ENCODE data around the gene TPCN2.

Gene TPCN2

DNA sequence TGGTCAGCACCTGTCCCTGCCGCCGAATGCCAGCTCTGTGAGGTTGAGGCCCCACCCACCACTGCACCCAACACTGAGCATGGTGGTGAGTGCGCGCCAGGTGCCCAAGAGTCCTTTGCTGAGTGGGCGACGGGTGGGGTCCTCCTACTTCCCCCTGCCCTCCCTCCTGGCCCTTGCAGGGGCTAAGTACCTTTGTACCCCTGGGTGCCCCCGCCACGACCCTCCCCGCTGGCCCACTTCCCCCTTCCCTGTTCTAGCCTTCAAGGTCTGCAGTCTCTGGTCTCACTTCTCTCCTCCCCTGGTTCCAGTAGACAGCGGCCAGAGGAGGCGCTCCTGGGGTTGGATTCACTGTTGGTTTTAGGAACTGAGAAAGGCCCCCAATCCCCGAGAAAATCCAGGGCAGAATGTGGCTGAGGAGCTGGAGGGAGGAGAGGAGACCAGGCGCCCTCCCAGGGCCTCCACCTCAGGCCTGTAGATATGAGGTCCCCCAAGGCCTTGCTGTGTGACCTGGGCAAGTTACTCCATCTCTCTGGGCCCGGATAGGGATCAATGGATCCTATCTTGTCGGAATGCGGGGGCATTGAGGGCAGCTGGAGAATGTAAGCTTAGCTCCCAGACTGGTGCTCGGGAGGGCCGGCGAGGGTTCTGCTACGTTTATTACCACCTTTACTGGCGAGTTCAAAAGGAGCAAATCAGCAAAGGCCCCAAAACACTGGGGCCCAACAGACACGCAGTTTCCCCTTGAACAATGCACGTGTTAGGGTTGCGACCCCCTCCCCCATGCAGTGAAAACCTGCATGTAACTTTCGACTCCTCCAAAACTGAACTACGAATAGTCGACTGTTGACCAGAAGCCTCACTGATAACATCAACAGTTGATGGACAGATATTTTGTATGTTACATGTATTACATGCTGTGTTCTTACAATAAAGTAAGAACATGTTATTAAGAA lies 75.1 kb downstream of the TPCN2 start:
- Histone ChIP-seq H3K9me3 (ENCODE audit: control insufficient read depth, low read length) (peaks cover 10% of the 10 kb centered on the region), H3K4me3 (ENCODE audit: extremely low read depth, insufficient read depth, low read length, poor library complexity, severe bottlenecking) (no peak overlapping the region), H3K4me1 (ENCODE audit: control insufficient read depth, insufficient read depth, low read length, poor library complexity, severe bottlenecking) (peaks cover 28% of the 10 kb centered on the region), H3K36me3 (ENCODE audit: control insufficient read depth, insufficient read depth, low read length) (no peaks in the 10 kb centered on the region), H3K27ac (ENCODE audit: low read depth, low read length, severe bottlenecking) (peak overlapping the region; percentile 94)
- WGBS, 2 experiments (ENCODE audit: insufficient coverage in 2 of 2), result 69 to 71% methylated on average over 19 to 20 of the region's 27 CpGs

DNA sequence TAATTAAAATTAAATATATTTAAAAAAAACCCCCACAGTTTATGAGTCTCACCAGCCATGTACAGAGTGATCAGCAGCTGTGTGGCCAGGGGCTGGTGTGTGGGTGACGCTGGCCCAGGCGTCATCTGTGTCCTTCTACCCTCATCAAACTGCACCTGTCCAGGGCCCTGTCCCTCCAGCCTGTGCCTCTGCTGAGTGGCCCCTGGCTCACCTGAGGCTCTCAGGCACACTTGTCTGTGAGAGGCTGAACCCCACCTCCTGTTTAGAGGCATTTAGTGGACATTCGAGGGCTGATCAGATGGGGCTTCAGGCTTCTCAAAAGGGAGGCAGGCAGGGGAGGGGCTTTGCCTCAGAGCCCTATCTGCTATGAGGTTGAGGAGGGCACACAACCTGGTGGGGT lies 77.1 kb downstream of the TPCN2 start:
- WGBS, 2 experiments (ENCODE audit: insufficient coverage in 2 of 2), result 90% methylated on average over 1 to 3 of the region's 3 CpGs
- H3K27ac ChIP-seq (ENCODE audit: low read depth, low read length, severe bottlenecking), result no peak overlapping the region
- H3K4me1 ChIP-seq (ENCODE audit: control insufficient read depth, insufficient read depth, low read length, poor library complexity, severe bottlenecking), result peaks cover 31% of the 10 kb centered on the region
- peaks cover 4% of the 10 kb centered on the region for H3K9me3 ChIP-seq (ENCODE audit: control insufficient read depth, low read length)
- H3K4me3 ChIP-seq (ENCODE audit: extremely low read depth, insufficient read depth, low read length, poor library complexity, severe bottlenecking), result no peak overlapping the region
- H3K36me3 ChIP-seq (ENCODE audit: control insufficient read depth, insufficient read depth, low read length), result no peaks in the 10 kb centered on the region

DNA sequence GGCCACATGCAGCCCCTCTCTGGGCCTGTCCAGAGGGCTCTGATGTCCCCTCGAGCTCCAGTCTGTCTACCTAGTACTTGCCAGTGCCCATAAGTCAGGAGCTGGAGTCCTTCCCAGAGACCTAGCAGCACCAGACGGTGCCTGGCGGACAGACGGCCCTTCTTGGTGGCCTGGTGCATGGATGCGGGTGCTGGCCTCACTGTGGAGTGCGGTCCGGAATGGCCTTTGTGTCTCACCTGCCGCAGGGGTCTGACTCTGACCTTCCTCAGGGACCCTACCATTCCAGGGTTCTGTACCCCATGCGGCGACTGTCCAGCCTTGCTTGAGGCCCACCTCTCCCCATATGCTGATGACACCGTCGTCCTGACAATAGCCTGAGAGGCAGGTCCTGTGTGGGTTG lies 77.6 kb downstream of the TPCN2 start:
- no peak overlapping the region for H3K27ac ChIP-seq (ENCODE audit: low read depth, low read length, severe bottlenecking)
- no peak overlapping the region for H3K4me3 ChIP-seq (ENCODE audit: extremely low read depth, insufficient read depth, low read length, poor library complexity, severe bottlenecking)
- WGBS, 2 experiments (ENCODE audit: insufficient coverage in 2 of 2), result 92 to 99% methylated on average over 10 to 12 of the region's 12 CpGs
- peaks cover 35% of the 10 kb centered on the region for H3K4me1 ChIP-seq (ENCODE audit: control insufficient read depth, insufficient read depth, low read length, poor library complexity, severe bottlenecking)
- H3K36me3 ChIP-seq (ENCODE audit: control insufficient read depth, insufficient read depth, low read length), result no peaks in the 10 kb centered on the region
- peaks cover 4% of the 10 kb centered on the region for H3K9me3 ChIP-seq (ENCODE audit: control insufficient read depth, low read length)

DNA sequence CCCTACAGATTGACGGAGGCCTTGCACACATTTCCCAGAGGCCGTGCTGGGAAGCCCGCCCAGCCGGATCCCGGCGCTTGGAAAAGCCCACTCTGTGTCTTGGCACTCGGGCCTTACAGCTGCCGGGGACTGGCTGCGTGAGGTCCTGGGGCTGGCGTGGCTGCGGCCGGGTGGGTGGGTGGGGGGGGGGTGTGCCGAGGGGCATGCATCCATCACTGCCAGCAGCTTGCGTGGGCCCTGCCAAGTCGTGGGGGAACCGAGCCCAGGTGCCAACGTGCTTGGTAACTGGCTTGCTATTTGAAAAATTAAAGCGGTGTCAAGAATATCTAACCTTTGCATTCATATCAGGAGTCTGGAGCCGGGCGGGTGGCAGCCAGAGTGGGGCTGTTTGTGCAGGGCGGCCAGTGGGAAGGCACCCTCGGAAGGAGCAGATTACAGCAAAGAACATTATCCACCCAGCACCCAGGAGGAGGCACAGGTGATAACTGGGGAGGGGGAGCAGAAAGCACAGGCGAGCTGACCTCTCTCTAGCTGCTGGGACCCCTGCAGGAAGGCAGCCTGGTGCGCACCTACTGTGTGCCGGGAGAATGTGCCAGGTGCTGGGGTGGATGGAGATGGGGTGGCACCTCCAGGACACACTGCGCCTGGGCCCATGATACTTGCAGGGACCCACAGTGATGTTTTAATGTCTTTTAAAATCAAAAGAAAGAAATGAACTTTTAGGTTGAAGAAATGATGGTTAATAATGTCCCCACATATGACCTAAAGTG lies 78.5 kb downstream of the TPCN2 start:
- Histone ChIP-seq H3K36me3 (ENCODE audit: control insufficient read depth, insufficient read depth, low read length) (no peaks in the 10 kb centered on the region), H3K4me3 (ENCODE audit: extremely low read depth, insufficient read depth, low read length, poor library complexity, severe bottlenecking) (no peak overlapping the region), H3K9me3 (ENCODE audit: control insufficient read depth, low read length) (peaks cover 4% of the 10 kb centered on the region), H3K27ac (ENCODE audit: low read depth, low read length, severe bottlenecking) (no peak overlapping the region), H3K4me1 (ENCODE audit: control insufficient read depth, insufficient read depth, low read length, poor library complexity, severe bottlenecking) (peaks cover 27% of the 10 kb centered on the region)
- 86 to 94% methylated on average over 5 to 15 of the region's 26 CpGs for WGBS, 2 experiments (ENCODE audit: insufficient coverage in 2 of 2)

DNA sequence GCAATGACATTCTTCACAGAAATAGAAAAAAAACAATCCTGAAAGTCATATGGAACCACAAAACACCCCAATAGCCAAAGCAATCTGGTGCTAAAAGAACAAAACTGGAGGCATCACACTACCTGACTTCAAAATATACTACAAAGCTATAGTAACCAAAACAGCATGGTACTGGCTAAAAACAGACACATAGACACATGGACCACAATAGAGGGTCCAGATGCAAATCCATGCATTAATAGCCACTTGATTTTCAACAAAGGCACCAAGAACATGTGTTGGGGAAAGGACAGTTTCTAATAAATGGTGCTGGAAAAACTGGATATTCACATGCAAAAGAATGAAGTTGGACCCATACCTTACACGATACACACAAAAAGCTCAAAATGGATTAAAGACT lies 79.2 kb downstream of the TPCN2 start:
- Histone ChIP-seq H3K4me3 (ENCODE audit: extremely low read depth, insufficient read depth, low read length, poor library complexity, severe bottlenecking) (no peak overlapping the region), H3K27ac (ENCODE audit: low read depth, low read length, severe bottlenecking) (no peak overlapping the region), H3K36me3 (ENCODE audit: control insufficient read depth, insufficient read depth, low read length) (no peaks in the 10 kb centered on the region), H3K9me3 (ENCODE audit: control insufficient read depth, low read length) (peaks cover 10% of the 10 kb centered on the region), H3K4me1 (ENCODE audit: control insufficient read depth, insufficient read depth, low read length, poor library complexity, severe bottlenecking) (peaks cover 22% of the 10 kb centered on the region)
- WGBS, 2 experiments (ENCODE audit: insufficient coverage in 2 of 2), result no CpG with 5 or more reads among the region's 1 CpG

DNA sequence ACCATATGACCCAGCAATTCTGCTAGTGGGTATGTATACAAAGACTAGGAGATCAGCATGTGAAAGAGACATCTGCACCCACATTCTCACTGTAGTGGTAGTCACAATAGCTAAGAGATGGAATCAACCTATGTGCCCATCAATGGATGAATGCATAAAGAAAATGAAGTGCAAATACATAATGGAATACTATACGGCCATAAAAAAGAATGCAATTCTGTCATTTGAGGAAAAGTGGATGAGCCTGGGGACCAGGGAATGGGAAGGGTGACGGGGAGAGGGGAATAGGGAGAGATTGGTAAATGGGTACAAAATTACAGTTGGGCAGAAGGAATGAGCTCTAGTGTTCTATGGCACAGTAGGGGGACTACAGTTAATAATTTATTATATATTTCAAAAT lies 80.3 kb downstream of the TPCN2 start:
- Histone ChIP-seq H3K36me3 (ENCODE audit: control insufficient read depth, insufficient read depth, low read length) (no peaks in the 10 kb centered on the region), H3K4me1 (ENCODE audit: control insufficient read depth, insufficient read depth, low read length, poor library complexity, severe bottlenecking) (peaks cover 11% of the 10 kb centered on the region), H3K9me3 (ENCODE audit: control insufficient read depth, low read length) (peaks cover 19% of the 10 kb centered on the region), H3K4me3 (ENCODE audit: extremely low read depth, insufficient read depth, low read length, poor library complexity, severe bottlenecking) (no peak overlapping the region), H3K27ac (ENCODE audit: low read depth, low read length, severe bottlenecking) (no peak overlapping the region)
- WGBS, 2 experiments (ENCODE audit: insufficient coverage in 2 of 2), result 83 to 100% methylated on average over 1 to 2 of the region's 2 CpGs

DNA sequence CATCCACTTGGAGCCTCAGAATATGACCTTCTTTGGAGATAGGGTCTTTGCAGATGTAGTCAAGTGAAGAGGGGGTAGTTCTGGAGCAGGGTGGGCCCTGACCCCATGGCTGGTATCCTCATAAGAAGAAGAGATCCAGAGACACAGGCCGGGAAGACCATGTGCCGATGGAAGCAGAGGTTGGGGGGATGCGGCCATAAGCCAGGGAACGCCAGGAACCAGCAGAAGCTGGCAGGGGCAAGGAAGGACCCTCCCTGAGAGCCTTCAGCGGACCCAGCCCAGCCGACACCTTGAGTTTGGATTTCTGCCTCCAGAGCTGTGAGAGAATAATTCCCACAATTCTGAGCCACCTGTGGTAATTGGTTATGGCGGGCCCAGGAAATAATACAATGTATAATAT lies 80.9 kb downstream of the TPCN2 start:
- no peak overlapping the region for H3K27ac ChIP-seq (ENCODE audit: low read depth, low read length, severe bottlenecking)
- WGBS, 2 experiments (ENCODE audit: insufficient coverage in 2 of 2), result 97 to 100% methylated on average over 6 of the region's 7 CpGs
- H3K9me3 ChIP-seq (ENCODE audit: control insufficient read depth, low read length), result peaks cover 19% of the 10 kb centered on the region
- no peak overlapping the region for H3K4me3 ChIP-seq (ENCODE audit: extremely low read depth, insufficient read depth, low read length, poor library complexity, severe bottlenecking)
- peaks cover 7% of the 10 kb centered on the region for H3K4me1 ChIP-seq (ENCODE audit: control insufficient read depth, insufficient read depth, low read length, poor library complexity, severe bottlenecking)
- H3K36me3 ChIP-seq (ENCODE audit: control insufficient read depth, insufficient read depth, low read length), result no peaks in the 10 kb centered on the region

DNA sequence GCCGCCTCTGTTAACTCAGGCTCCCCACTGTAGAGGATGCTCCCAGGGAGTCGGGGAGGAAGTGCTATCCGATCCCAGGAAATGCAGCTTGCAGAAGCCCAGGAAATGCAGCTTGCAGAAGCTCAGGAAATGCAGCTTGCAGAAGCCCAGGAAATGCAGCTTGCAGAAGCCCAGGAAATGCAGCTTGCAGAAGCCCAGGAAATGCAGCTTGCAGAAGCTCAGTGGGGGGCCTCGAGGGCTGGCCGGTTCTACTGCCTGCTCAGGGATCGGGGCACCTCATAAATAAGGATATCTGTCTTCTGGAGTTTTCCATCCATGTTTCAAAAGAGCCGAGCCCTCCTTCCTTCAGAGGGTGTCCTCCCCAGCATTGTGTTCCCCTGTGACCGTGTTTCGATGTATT lies 81.9 kb downstream of the TPCN2 start:
- H3K4me1 ChIP-seq (ENCODE audit: control insufficient read depth, insufficient read depth, low read length, poor library complexity, severe bottlenecking), result peaks cover 7% of the 10 kb centered on the region
- 70 to 76% methylated on average over 8 to 9 of the region's 9 CpGs for WGBS, 2 experiments (ENCODE audit: insufficient coverage in 2 of 2)
- no peak overlapping the region for H3K4me3 ChIP-seq (ENCODE audit: extremely low read depth, insufficient read depth, low read length, poor library complexity, severe bottlenecking)
- no peaks in the 10 kb centered on the region for H3K36me3 ChIP-seq (ENCODE audit: control insufficient read depth, insufficient read depth, low read length)
- peaks cover 19% of the 10 kb centered on the region for H3K9me3 ChIP-seq (ENCODE audit: control insufficient read depth, low read length)
- no peak overlapping the region for H3K27ac ChIP-seq (ENCODE audit: low read depth, low read length, severe bottlenecking)

DNA sequence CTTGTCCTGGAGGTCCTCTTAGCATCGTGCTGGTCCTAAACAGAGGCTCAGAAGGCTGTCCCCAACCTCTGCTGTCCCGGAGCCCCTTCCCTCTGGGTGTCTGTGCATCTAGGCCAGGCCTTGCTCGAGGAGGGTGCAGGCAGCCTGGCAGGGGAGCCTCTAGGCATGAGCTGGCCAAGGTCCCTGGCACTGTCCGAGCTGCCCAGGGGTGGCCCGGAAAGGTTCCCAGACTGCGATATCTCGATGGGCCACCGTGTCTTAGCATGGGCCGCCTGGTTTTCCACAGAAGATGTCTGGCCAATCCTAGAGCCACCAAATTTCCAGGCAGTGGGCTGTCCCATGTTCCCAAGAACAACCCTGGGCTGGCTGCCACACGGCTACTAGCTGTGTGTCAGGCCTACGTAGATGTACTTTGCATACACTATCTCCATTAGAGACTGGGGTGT lies 82.4 kb downstream of the TPCN2 start:
- 87 to 88% methylated on average over 9 to 10 of the region's 11 CpGs for WGBS, 2 experiments (ENCODE audit: insufficient coverage in 2 of 2)
- Histone ChIP-seq H3K4me3 (ENCODE audit: extremely low read depth, insufficient read depth, low read length, poor library complexity, severe bottlenecking) (no peak overlapping the region), H3K36me3 (ENCODE audit: control insufficient read depth, insufficient read depth, low read length) (no peaks in the 10 kb centered on the region), H3K4me1 (ENCODE audit: control insufficient read depth, insufficient read depth, low read length, poor library complexity, severe bottlenecking) (peaks cover 7% of the 10 kb centered on the region), H3K27ac (ENCODE audit: low read depth, low read length, severe bottlenecking) (no peak overlapping the region), H3K9me3 (ENCODE audit: control insufficient read depth, low read length) (peaks cover 19% of the 10 kb centered on the region)

DNA sequence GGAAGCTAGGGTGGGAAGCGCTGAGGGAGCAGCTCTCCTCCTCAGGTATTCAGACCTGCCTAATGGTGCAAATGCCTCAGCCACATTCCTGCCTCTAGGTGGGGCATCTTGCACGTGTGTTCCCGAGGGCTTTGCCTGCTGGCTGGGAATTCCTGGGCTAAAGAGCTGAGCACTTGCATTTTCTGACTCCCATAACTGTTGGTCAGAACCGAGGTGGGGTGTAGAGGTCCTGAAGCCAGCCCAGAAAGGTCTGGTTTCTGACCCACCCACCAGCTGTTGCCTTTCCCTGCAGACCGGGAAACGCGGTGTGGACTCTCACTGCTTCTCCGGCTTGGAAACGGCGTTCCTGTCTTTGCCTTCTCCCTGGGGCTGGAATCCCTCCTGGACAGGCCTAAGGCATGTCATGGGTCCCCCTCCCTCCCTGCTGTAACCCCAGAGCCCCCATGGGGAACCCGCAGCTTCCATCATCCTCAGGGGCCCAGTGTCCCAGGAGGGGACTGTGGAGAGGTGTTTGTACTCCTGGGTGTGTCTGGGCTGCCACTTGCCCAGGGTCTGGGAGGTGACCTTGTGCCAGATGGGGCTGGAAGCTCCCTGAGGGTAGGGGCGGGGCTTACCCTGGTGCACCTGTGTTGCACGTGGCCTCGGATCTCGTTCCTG lies 83.0 kb downstream of the TPCN2 start:
- Histone ChIP-seq H3K9me3 (ENCODE audit: control insufficient read depth, low read length) (peaks cover 19% of the 10 kb centered on the region), H3K4me1 (ENCODE audit: control insufficient read depth, insufficient read depth, low read length, poor library complexity, severe bottlenecking) (peaks cover 7% of the 10 kb centered on the region)
- WGBS, 2 experiments (ENCODE audit: insufficient coverage in 2 of 2), result 51 to 64% methylated on average over 10 to 11 of the region's 15 CpGs

More for the DNA sequence above, 83.0 kb downstream of the TPCN2 start:
- Histone ChIP-seq H3K27ac (ENCODE audit: low read depth, low read length, severe bottlenecking) (no peak overlapping the region), H3K4me3 (ENCODE audit: extremely low read depth, insufficient read depth, low read length, poor library complexity, severe bottlenecking) (no peak overlapping the region), H3K36me3 (ENCODE audit: control insufficient read depth, insufficient read depth, low read length) (no peaks in the 10 kb centered on the region)

Data from mesodermal cell (in vitro differentiated cells).